Heart right ventricle (tissue), 16 donors: Measurements from ENCODE around the gene CACNG4. TPM values are rescaled to one million over a fixed set of nuclear protein-coding genes. Genes with fewer than 3 reads are reported as not detected.

Source experiments
- ATAC-seq, 8 donors: fragments of 200-7000 bp; cut with Tn5 transposase; one replicate each; pipeline ENCODE4 v1.9.1; 2020; ENCODE audit warnings: mild to moderate bottlenecking in 8 of 8, moderate library complexity in 8 of 8, moderate number of reproducible peaks in 1 of 8
- DNase-seq, 2 donors: peaks; one replicate each; pipeline ENCODE4 v3.0.0-alpha.2; 2020
- H3K27ac ChIP-seq, 10 donors: fragments of 200-600 bp; sonication (generic) in 2 of 10; one replicate each; pipeline versions ENCODE4 v1.5.0 to v1.8.0; 2020 to 2022; ENCODE audit warnings: mild to moderate bottlenecking in 3 of 10
- H3K27me3 ChIP-seq, 7 donors: fragments of 200-600 bp; one replicate each; pipeline ENCODE4 v1.8.0; 2021 to 2022; ENCODE audit warnings: mild to moderate bottlenecking in 2 of 7
- H3K36me3 ChIP-seq, 9 donors: fragments of 200-600 bp; sonication (generic) in 1 of 9; one replicate each; pipeline versions ENCODE4 v1.5.0 to v1.8.0; 2020 to 2022; ENCODE audit warnings: mild to moderate bottlenecking in 2 of 9
- H3K4me1 ChIP-seq, 9 donors: fragments of 200-600 bp; sonication (generic) in 1 of 9; one replicate each; pipeline versions ENCODE4 v1.5.0 to v1.8.0; 2020 to 2022; ENCODE audit warnings: mild to moderate bottlenecking in 4 of 9
- H3K4me3 ChIP-seq, 10 donors: fragments of 200-600 bp; sonication (generic) in 2 of 10; one replicate each; pipeline versions ENCODE4 v1.5.0 to v1.8.0; 2020 to 2022; ENCODE audit warnings: mild to moderate bottlenecking in 7 of 10, moderate library complexity in 2 of 10
- H3K9me3 ChIP-seq, 11 donors: fragments of 200-600 bp in 10 of 11; sonication (generic) in 2 of 11; one replicate each; pipeline versions ENCODE4 v1.5.0 to v1.8.0; 2013 to 2022; ENCODE audit warnings: mild to moderate bottlenecking in 2 of 11, control low read depth in 1 of 11, moderate library complexity in 1 of 11
- CTCF ChIP-seq, 9 donors: fragments of 200-600 bp; sonication (generic) in 2 of 9; IDR thresholded peaks; one replicate each; pipeline versions ENCODE4 v1.5.0 to v1.8.0; 2021 to 2022; ENCODE audit warnings: antibody characterized with exemption in 9 of 9, mild to moderate bottlenecking in 5 of 9, moderate library complexity in 1 of 9
- WGBS, 2 donors: extraction: QIAGEN DNeasy Blood & Tissue Kit; methylation state at CpG; one replicate each; pipeline ENCODE4 v1.1.7; 2013; ENCODE audit warnings: inconsistent platforms in 1 of 2; 5-methylcytosine and 5-hydroxymethylcytosine counted together
- intact Hi-C, 10 donors: fragments of 100-400 bp; cut with DNase I; formaldehyde crosslinking; loops; one replicate each; pipeline versions ENCODE4 v1.11.1 to v1.14.2; 2022
- polyA plus RNA-seq, 2 donors: library from polyadenylated mRNA; stranded (reverse); fragments of 200-250 nt; gene quantifications; one replicate each; pipeline ENCODE4 v1.2.3, GENCODE V29; 2013
- total RNA-seq, 10 donors: library from RNA; stranded (reverse); fragmentation: NEBNext Ultra II Directional in 3 of 10; extraction: Animal tissue kit (Norgen Biotek cat#: 25700) in 3 of 10; gene quantifications; one replicate each; pipeline versions ENCODE4 v1.2.1 to v1.2.4, GENCODE V29; 2021 to 2023
- donor health status: Arrhythmogenic right ventricular cardiomyopathy.
- donor health status: ischemic (EF 13 %, LVEDD 7.1; RV severe dilation, severe dysfunction).
- donor health status: healthy with polysubstance abuse.
- donor health status: DM: no; HTN: yes; CAD: no.
- donor health status: DM: no; HTN: no; CAD: no.
- donor health status: ischemic (EF 25% LVEDD 6.9; RV normal size, moderate dysfunction).
- donor health status: ischemic (EF 25% LVEDD 5.7; RV mildly dilated, moderate dysfunction).
- donor health status: healthy.
- donor health status: DM: yes; HTN: yes; CAD: no.
- donor health status: Ischemic cardiomyopathy.
- donor health status: ischemic (EF 35%, LVEDD 5.7; RV mildly dilated, moderate dysfunction).
- donor health status: nonischemic (EF 11% LVEDD 7.7; RV severe dilation, severe dysfunction).
- donor health status: DM: yes; HTN: yes; CAD: no.
- donor health status: PGD.
- donor health status: ischemic (EF 29% LVEDD 5.4; RV normal size, mild dysfunction).
- donor health status: nonischemic (EF 23%, LVEDD 6.1; RV moderate dilation, normal function).

Gene CACNG4
- total and polyA plus RNA-seq, 12 donors = 0.06 to 0.11 (median 0.07) TPM; not detected in 7

GRCh38 chr17:67050471-67051154 is 86.1 kb downstream of the CACNG4 start:
- H3K36me3 ChIP-seq = no peaks in the 10 kb centered on the region
- peaks cover 0 to 7% (median 0%) of the 10 kb centered on the region in 9 donors for H3K4me1 ChIP-seq
- peaks cover 0 to 30% (median 16%) of the 10 kb centered on the region in 11 donors for H3K9me3 ChIP-seq
- no peak overlapping the region for H3K4me3 ChIP-seq
- 83 to 87% methylated on average over 6 of the region's 6 CpGs for WGBS, 2 donors
- TF ChIP-seq CTCF (IDR thresholded peaks at IDR 0.05) = no peak
- peak in 1 of 8 donors; percentile 50 for ATAC-seq
- intact Hi-C loops = no loop called here
- no peak overlapping the region for H3K27ac ChIP-seq
- DNase-seq = no peak
- no peaks in the 10 kb centered on the region for H3K27me3 ChIP-seq

- H3K27me3 ChIP-seq = no peaks in the 10 kb centered on the region
- no peak for TF ChIP-seq CTCF (IDR thresholded peaks at IDR 0.05)
- peaks cover 0 to 30% (median 16%) of the 10 kb centered on the region in 11 donors for H3K9me3 ChIP-seq
- intact Hi-C loops = no loop called here
- ATAC-seq = no peak
- no peak overlapping the region for H3K4me3 ChIP-seq
- no peak for DNase-seq
- 82 to 84% methylated on average over 4 of the region's 4 CpGs for WGBS, 2 donors
- peaks cover 0 to 7% (median 0%) of the 10 kb centered on the region in 9 donors for H3K4me1 ChIP-seq
- H3K36me3 ChIP-seq = no peaks in the 10 kb centered on the region
- H3K27ac ChIP-seq = no peak overlapping the region
Measured at GRCh38 chr17:67051155-67051538, 86.6 kb downstream of the CACNG4 start.

GRCh38 chr17:67051837-67052236 is 87.3 kb downstream of the CACNG4 start:
- no peak overlapping the region for H3K4me3 ChIP-seq
- peaks cover 0 to 14% (median 0%) of the 10 kb centered on the region in 9 donors for H3K4me1 ChIP-seq
- no peak for TF ChIP-seq CTCF (IDR thresholded peaks at IDR 0.05)
- no peaks in the 10 kb centered on the region for H3K27me3 ChIP-seq
- no peak for ATAC-seq
- intact Hi-C loops = no loop called here
- no peak for DNase-seq
- H3K9me3 ChIP-seq = peaks cover 0 to 30% (median 16%) of the 10 kb centered on the region in 11 donors
- no peak overlapping the region for H3K27ac ChIP-seq
- WGBS, 2 donors = 82 to 83% methylated on average over 5 of the region's 5 CpGs
- no peaks in the 10 kb centered on the region for H3K36me3 ChIP-seq

- intact Hi-C loops = no loop called here
Measured at GRCh38 chr17:67052720-67053437, 88.4 kb downstream of the CACNG4 start.

More at GRCh38 chr17:67052720-67053437, 88.4 kb downstream of the CACNG4 start:
- DNase-seq = no peak
- H3K27ac ChIP-seq = no peak overlapping the region
- WGBS, 2 donors = 91 to 93% methylated on average over 9 of the region's 9 CpGs
- no peaks in the 10 kb centered on the region for H3K27me3 ChIP-seq
- no peak for TF ChIP-seq CTCF (IDR thresholded peaks at IDR 0.05)
- ATAC-seq = no peak
- no peaks in the 10 kb centered on the region for H3K36me3 ChIP-seq
- peaks cover 0 to 19% (median 0%) of the 10 kb centered on the region in 9 donors for H3K4me1 ChIP-seq
- peaks cover 0 to 23% (median 11%) of the 10 kb centered on the region in 11 donors for H3K9me3 ChIP-seq
- no peak overlapping the region for H3K4me3 ChIP-seq
